Measurements from ENCODE around the gene CBX8. TPM values are rescaled to one million over a fixed set of nuclear protein-coding genes. Genes with fewer than 3 reads are reported as not detected.

The CBX8 gene
- total and polyA plus RNA-seq, 2 of the 13 experiments (the other 11 are each of a cell fraction or from before 2014, with no cell fraction given): 0.34 to 12.6 TPM

- TF ChIP-seq ZNF18 (CRISPR knock-in tag; IDR thresholded peaks at IDR 0.05; ENCODE audit: insufficient replicate concordance): no peak
- TF ChIP-seq ZNF34 (CRISPR knock-in tag; IDR thresholded peaks at IDR 0.05; ENCODE audit: borderline replicate concordance): 0 out of 2 replicates have a peak, but pooled peaks have one; percentile 6
- TF ChIP-seq, protein P1, sequence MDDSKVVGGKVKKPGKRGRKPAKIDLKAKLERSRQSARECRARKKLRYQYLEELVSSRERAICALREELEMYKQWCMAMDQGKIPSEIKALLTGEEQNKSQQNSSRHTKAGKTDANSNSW (CRISPR knock-in tag; IDR thresholded peaks at IDR 0.05; ENCODE audit: borderline replicate concordance): no peak
- TF ChIP-seq ZNF3 (CRISPR knock-in tag; IDR thresholded peaks at IDR 0.05): no peak
- peak; percentile 57; the same call in 1 of the 2 replicates for TF ChIP-seq ZNF335 (CRISPR knock-in tag; IDR thresholded peaks at IDR 0.05)
- TF ChIP-seq ZNF333 (CRISPR knock-in tag; IDR thresholded peaks at IDR 0.05; ENCODE audit: borderline replicate concordance): peak; percentile 56; the same call in 1 of the 2 replicates
- TF ChIP-seq ZKSCAN1 (IDR thresholded peaks at IDR 0.05; ENCODE audit: low read length): no peak
- TF ChIP-seq ZNF883 (CRISPR knock-in tag; IDR thresholded peaks at IDR 0.05; ENCODE audit: not compliant biosample characterization): no peak
- TF ChIP-seq IKZF4 (CRISPR knock-in tag; IDR thresholded peaks at IDR 0.05; ENCODE audit: borderline replicate concordance, low read depth, not compliant biosample characterization): no peak
- TF ChIP-seq HNRNPUL1 (IDR thresholded peaks at IDR 0.05; ENCODE audit: low read depth, low read length): no peak
- no peak for TF ChIP-seq TP53 (CRISPR knock-in tag; conservative IDR thresholded peaks at IDR 0.05)
- TF ChIP-seq GABPB1 (CRISPR knock-in tag; IDR thresholded peaks at IDR 0.05): peak; percentile 87
- TF ChIP-seq ZNF205 (CRISPR knock-in tag; IDR thresholded peaks at IDR 0.05): peak; percentile 99
- no peak for TF ChIP-seq MAFG (CRISPR knock-in tag; IDR thresholded peaks at IDR 0.05)
- TF ChIP-seq ZSCAN12 (CRISPR knock-in tag; IDR thresholded peaks at IDR 0.05): peak; percentile 91; the same call in 1 of the 2 replicates
- peak; percentile 66 for TF ChIP-seq ZNF281 (CRISPR knock-in tag; IDR thresholded peaks at IDR 0.05; ENCODE audit: borderline replicate concordance)
- TF ChIP-seq SMAD1 (CRISPR knock-in tag; IDR thresholded peaks at IDR 0.05; ENCODE audit: borderline replicate concordance, low read depth): no peak; the same call in 1 of the 2 replicates
- peak; percentile 94 for TF ChIP-seq SPEN (CRISPR knock-in tag; IDR thresholded peaks at IDR 0.05; ENCODE audit: low read depth)
- TF ChIP-seq, protein P2, sequence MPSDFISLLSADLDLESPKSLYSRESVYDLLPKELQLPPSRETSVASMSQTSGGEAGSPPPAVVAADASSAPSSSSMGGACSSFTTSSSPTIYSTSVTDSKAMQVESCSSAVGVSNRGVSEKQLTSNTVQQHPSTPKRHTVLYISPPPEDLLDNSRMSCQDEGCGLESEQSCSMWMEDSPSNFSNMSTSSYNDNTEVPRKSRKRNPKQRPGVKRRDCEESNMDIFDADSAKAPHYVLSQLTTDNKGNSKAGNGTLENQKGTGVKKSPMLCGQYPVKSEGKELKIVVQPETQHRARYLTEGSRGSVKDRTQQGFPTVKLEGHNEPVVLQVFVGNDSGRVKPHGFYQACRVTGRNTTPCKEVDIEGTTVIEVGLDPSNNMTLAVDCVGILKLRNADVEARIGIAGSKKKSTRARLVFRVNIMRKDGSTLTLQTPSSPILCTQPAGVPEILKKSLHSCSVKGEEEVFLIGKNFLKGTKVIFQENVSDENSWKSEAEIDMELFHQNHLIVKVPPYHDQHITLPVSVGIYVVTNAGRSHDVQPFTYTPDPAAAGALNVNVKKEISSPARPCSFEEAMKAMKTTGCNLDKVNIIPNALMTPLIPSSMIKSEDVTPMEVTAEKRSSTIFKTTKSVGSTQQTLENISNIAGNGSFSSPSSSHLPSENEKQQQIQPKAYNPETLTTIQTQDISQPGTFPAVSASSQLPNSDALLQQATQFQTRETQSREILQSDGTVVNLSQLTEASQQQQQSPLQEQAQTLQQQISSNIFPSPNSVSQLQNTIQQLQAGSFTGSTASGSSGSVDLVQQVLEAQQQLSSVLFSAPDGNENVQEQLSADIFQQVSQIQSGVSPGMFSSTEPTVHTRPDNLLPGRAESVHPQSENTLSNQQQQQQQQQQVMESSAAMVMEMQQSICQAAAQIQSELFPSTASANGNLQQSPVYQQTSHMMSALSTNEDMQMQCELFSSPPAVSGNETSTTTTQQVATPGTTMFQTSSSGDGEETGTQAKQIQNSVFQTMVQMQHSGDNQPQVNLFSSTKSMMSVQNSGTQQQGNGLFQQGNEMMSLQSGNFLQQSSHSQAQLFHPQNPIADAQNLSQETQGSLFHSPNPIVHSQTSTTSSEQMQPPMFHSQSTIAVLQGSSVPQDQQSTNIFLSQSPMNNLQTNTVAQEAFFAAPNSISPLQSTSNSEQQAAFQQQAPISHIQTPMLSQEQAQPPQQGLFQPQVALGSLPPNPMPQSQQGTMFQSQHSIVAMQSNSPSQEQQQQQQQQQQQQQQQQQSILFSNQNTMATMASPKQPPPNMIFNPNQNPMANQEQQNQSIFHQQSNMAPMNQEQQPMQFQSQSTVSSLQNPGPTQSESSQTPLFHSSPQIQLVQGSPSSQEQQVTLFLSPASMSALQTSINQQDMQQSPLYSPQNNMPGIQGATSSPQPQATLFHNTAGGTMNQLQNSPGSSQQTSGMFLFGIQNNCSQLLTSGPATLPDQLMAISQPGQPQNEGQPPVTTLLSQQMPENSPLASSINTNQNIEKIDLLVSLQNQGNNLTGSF (CRISPR knock-in tag; IDR thresholded peaks at IDR 0.05): no peak
- no peak for TF ChIP-seq ATRX (CRISPR knock-in tag; IDR thresholded peaks at IDR 0.05; ENCODE audit: borderline replicate concordance)
Observed at GRCh38 chr17:79742951-79743476, 53.9 kb downstream of the CBX8 start (continued).

Measured in HepG2 (cell line).